ENCODE measurements around the gene AMPD2.
"Not testable (repeated sequence)": the region's sequence is repeated elsewhere in the genome, so short reads cannot be mapped to it uniquely, and the experiment has no call there.

The AMPD2 gene

DNA sequence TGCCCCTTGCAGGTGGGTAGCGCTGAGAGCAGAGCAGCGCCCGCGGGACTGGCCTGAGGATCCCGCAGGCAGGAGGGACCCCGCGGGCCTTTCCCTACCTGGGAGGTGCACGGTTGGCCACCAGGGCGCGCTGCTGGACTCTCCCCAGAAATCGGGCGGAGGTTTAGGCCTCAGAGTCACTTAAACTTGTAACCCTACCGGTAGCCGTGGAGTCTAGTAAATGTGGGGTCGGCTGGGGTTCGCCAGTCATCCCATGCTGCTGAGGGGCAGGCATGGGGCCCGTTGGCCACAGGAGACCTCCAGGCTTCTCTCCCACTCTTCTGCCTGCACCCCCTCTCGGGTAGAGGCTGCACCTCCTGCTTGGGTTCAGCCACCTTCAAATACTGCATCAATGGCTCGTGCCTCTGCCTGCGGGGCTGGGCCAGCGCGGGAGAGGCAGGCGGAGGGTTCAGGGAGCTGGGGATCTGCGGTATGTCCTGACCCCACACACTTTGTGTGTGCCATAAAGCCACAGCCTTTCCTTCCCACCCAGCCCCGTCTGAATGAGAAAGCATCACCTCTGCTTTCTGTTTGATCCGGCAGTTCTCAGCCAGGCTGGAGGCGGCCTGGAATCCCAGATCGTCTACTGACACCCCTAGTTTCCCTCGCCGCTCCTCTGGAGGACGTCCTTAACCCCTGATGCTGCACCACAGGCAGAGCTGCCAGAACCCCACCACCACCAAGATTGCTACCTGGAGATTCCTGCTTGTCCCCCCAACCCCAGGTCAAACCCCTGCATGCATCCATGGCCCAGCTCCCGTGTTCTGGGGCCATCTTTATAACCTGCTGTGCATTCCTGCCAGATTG is 24.0 kb downstream of the AMPD2 start:
- FAIRE-seq = peak; percentile 70
- DNase-seq (ENCODE audit: extremely low spot score, insufficient read length, low read depth) = peak; percentile 65

DNA sequence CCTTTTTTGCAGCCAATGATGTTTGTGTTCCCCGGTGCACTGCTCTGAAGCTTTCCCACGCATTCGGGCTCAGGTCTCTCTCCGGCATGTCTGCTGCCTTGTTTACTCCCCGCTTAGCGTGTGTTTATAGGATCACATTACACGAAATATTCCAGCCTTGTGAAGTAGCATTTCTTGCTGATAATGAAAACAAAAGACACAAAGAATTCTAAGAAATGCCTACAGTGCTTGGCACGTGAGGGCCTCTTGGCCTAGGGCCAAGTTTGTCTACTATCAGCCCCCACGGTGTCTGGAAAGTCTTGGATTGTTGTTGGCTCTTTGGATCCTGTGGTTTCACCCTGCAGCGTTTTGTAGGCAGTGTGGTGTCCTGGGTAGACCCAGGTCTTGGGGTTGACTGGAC is 25.0 kb downstream of the AMPD2 start:
- FAIRE-seq (no peak), DNase-seq (ENCODE audit: extremely low spot score, insufficient read length, low read depth) (no peak)

DNA sequence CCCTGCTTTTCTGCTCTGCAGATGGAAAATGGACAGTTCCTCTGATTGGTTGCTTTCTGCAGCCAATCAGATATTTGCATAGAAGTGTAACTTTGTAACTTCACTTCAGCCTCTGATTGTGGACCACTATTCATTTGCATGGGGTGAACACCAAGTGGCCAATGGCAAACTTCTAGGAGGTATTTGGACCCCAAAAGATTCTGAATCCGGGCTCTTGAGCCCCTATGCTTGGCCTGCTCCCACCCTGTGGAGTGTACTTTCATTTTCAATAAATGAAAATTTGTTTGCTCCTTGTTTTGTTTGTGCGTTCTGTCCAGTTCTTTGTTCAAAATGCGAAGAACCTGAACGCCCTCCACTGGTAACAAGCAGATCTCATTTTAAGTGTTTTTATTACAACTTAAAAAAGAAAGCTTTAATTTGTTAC is 29.9 kb downstream of the AMPD2 start:
- FAIRE-seq (no peak), DNase-seq (ENCODE audit: extremely low spot score, insufficient read length, low read depth) (no peak)

DNA sequence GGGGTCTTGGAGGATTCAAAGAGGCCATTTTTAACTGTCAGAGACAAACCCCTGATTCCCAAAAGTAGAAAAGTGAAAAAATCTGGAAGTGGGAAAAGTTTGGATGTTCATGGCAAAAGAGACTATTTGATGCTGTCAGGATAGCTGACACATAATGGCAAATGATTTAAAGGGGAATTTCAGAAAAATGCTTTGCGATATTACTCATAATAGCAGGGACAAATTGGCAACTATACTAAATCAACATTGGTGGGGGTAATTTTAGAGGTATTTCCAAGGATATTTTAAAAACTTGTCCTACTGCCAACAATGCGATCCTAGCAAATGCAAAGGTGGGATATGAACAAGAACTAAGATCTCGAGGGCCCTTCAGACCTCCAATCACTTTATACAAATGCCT is 31.0 kb downstream of the AMPD2 start:
- FAIRE-seq (no peak), DNase-seq (ENCODE audit: extremely low spot score, insufficient read length, low read depth) (no peak)

DNA sequence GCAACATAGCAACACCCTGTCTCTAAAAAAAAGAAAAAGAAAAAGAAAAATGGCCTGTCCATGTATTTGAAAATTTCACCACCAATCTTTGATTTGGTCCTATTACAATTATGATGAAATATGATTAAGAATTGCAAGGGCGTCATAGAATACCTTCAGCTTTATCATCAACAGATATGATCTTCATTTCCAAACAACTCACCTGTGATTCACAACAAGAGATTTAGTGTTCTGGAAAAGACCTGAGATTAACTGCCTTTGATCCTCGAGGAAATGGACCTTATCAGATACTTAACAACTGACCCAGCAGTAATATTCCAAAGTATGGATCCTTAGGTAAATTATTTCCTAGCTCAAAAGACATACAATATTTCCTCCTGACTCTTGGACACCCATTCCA is 32.8 kb downstream of the AMPD2 start:
- no peak for DNase-seq (ENCODE audit: extremely low spot score, insufficient read length, low read depth)
- no peak for FAIRE-seq

DNA sequence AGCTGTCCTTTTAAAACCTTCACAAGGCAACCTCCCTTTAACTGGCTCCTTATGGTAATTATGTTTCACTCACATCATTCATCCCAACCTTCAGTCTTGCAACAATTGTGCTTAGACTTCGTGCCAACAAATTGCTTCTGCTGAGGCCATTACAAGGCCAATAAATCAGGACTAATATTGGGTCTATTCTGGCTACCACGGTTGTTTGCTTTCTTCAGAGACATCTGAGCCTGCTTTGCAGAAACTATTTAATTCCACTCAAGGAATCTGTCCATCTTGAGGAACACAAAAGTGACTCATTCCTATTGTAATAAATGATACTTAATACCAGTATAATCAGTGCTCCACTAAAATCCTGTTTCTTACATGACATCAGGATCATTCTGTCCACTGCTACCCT is 33.7 kb downstream of the AMPD2 start:
- FAIRE-seq (no peak), DNase-seq (ENCODE audit: extremely low spot score, insufficient read length, low read depth) (no peak)

DNA sequence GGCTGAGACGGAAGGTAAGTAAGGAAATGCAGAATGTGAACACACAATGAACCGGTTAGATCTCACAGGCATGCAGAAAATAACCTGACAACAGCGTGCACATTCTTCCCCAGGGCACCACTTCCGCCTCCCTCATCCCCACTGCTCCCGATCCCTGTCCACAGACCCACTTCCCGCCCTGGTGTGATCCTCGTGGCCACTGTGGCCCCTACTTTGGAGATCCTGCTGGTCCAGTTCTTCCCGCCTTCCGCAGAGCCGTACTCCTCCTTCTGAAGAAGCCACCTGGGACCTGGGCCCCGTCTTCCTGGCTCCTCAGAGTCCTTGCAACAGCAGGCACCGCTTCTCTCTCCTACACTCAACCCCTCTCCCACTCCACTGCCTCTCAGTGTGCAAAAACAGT is 34.9 kb downstream of the AMPD2 start:
- FAIRE-seq (no peak), DNase-seq (ENCODE audit: extremely low spot score, insufficient read length, low read depth) (no peak)

DNA sequence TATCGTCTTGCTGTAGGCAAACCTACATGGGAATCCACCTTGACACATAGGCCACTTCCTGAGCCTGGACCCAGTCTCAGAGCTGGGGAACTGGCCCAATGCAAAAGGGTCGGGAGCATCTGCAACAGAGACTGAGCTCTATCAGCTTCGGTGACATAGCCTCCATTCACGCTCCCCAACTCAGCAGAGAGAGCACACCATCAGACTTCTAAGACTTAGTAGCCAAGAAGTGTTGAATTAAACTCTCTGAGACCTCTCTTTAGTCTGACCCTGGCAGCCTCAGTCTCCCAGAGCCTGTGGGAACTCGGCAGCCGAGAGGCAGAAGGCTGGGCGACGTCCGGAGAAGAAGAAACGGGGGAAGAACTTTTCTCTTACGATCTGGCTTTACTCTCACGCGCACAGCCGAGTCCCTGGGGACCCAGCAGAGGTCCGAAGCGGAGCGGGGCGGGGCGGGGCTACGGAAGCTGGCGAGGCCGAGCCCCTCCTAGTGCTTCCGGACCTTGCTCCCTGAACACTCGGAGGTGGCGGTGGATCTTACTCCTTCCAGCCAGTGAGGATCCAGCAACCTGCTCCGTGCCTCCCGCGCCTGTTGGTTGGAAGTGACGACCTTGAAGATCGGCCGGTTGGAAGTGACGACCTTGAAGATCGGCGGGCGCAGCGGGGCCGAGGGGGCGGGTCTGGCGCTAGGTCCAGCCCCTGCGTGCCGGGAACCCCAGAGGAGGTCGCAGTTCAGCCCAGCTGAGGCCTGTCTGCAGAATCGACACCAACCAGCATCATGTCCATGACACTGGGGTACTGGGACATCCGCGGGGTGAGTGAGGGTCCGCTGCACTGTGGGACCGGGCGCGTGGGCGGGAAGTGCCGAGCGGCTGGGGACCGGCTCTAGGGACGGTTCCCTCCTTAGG is 36.2 kb downstream of the AMPD2 start, which contains the start of gene GSTM4:
Gene GSTM4 (plus strand): TSS at position 485 of the 905 bp plus-strand sequence. CDS start 291 bp downstream, at position 776.
- DNase-seq (ENCODE audit: extremely low spot score, insufficient read length, low read depth) (peak; percentile 84), FAIRE-seq (peak; percentile 86)

DNA sequence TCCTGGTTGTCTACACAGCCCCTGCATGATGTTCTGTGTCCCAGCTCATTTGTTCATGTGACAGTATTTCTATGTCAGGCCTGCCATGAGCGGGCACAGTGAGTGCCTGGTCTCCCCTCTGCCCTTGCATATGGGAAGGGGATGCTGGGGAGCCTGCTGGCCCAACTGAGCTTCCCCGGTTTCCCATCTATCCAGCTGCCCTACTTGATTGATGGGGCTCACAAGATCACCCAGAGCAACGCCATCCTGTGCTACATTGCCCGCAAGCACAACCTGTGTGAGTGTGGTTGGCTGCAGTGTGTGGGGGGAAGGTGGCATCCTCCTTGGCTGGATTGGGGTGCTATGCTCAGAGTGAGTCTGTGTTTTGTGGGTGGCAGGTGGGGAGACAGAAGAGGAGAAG is 37.8 kb downstream of the AMPD2 start:
- DNase-seq (ENCODE audit: extremely low spot score, insufficient read length, low read depth) (no peak), FAIRE-seq (no peak)

DNA sequence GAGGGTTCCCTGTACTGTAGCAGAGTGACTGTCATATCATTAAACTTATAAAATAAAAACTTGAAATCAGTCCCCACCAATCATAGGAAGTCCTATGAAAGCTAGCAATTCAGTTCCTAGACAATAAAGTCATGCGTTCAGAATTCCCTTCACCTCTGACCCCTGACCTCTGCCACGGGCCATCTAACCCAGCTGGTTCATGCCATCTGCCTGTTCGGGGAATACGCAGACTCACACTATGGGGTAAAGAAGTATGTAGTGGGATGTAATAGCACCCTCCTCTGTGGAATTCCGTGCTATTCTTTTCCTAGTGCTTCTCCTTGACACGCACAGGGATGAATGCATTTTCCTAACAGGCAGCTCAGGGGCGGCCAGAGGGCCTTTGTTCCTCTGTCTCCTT is 38.3 kb downstream of the AMPD2 start:
- DNase-seq (ENCODE audit: extremely low spot score, insufficient read length, low read depth) = no peak
- no peak for FAIRE-seq

DNA sequence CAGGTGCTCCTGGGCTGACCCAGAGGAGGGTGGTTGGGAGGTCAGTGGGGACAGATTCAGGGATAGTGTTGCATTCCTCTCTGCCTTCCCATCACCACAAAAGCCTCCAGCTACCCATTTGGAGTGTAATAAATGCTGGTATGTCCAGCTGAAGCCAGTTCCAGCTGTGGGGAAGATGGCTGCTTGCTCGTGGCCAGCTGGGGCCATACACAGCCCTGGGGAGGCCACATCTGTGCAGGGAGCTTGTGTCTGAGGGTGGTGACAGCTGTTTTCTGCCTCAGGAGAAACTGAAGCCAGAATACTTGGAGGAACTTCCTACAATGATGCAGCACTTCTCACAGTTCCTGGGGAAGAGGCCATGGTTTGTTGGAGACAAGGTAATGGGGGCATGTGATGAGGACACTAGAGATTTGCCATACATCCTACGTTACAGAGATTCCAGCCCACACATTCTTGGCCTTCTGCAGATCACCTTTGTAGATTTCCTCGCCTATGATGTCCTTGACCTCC is 39.0 kb downstream of the AMPD2 start:
- FAIRE-seq = no peak
- no peak for DNase-seq (ENCODE audit: extremely low spot score, insufficient read length, low read depth)

DNA sequence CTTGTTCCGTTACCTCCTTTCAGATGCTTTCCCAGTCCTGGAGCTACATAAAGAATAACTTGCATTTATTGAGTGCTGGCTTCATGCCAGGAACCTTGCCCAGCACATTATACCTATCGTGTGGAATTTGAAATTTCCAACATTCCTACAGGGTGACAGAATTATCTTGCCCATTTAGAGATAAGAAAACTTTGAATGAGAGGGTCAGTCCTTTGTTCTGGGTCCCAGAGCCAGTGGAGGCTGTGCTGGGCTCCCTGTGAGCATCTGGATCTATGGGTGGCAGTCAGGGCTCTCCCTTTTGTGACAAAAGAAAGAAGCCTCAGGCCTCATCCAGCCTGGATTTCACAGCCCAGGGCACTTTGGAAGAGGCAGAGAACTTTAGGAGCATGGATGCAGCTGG is 39.5 kb downstream of the AMPD2 start:
- FAIRE-seq (no peak), DNase-seq (ENCODE audit: extremely low spot score, insufficient read length, low read depth) (no peak)

DNA sequence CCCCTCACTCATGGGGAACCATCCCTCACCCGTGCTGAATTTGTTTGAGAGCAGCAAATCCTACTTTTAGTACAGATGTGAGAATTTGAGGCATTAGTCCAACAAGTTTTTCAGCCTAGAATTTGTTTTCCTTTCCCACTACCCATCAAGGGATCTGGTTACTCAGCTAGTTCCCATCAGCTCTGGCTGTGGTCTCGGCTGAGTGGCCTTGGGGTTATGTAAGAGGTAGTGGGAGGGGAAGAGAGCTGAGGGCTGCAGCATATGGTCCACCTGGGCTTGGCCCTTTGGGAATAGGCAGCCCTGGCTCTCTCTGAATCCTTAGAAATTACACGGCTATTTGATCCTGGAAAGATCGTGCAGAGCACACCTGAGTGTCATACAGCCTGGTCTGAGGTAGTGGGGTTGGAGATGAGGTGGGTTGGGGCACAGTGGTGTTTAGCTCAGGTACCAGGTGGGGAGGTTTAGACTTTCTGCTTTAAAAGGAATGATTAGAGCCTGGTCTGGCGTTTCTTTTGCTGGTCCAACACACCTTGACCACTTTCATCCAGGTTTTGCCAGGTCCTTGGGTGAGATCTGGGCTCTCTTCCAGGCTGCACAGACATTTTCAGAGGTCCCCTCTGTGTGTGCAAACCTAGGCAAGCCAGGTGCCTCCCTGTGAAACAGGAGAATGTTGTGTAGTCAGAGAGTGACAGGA is 40.5 kb downstream of the AMPD2 start:
- FAIRE-seq (no peak), DNase-seq (ENCODE audit: extremely low spot score, insufficient read length, low read depth) (no peak)

DNA sequence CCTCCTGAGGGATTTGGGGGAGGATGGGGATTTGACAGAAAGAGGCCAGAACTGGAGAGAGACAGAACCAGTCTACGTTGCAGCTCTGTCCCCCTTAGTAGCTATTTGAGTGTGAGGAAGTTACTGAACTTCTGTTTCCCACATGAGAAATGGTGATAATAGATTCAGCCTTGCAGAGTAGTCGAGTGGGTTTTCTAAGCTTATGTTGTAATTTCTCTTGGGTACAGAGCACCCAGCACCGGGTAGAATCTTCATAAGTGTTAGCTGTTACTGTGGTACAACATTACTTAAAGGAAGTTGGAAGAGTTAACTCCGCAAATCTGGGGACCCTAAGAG is 41.0 kb downstream of the AMPD2 start:
- DNase-seq (ENCODE audit: extremely low spot score, insufficient read length, low read depth); FAIRE-seq: not testable (repeated sequence)

DNA sequence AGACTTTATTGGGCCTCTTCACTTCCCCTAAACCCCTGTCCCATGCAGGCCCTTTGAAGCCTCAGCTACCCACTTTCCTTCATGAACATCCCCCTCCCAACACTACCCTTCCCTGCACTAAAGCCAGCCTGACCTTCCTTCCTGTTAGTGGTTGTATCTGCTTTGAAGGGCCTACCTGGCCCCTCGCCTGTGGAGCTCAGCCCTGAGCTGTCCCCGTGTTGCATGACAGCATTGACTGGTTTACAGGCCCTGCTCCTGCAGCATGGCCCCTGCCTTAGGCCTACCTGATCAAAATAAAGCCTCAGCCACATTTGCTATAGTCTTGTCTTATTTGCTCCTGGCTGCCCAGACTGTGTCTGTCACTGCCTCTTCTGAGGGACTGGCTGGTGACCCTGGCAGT is 41.8 kb downstream of the AMPD2 start:
- FAIRE-seq = no peak

DNA sequence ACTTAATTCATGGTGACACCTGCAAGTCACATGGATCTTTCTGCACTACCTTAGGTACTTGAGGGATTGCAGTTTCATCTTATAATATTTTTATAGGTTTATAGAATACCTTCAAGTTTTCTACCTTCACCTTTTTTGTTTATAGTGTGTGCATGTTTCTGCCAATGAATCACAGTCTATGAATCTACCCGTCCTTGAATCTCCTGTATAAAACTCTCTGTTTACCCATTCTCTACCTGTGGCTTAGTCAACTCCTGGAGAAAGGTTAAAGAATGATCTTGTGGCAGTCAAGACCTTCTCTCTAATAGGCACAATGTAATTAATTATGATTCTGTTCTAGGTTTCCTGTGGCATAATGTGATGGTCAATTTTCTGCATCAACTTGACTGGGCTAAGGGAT is 45.0 kb downstream of the AMPD2 start:
- FAIRE-seq = no peak
- DNase-seq (ENCODE audit: extremely low spot score, insufficient read length, low read depth) = no peak

More for the DNA sequence above, 41.8 kb downstream of the AMPD2 start:
- DNase-seq (ENCODE audit: extremely low spot score, insufficient read length, low read depth) = no peak

DNA sequence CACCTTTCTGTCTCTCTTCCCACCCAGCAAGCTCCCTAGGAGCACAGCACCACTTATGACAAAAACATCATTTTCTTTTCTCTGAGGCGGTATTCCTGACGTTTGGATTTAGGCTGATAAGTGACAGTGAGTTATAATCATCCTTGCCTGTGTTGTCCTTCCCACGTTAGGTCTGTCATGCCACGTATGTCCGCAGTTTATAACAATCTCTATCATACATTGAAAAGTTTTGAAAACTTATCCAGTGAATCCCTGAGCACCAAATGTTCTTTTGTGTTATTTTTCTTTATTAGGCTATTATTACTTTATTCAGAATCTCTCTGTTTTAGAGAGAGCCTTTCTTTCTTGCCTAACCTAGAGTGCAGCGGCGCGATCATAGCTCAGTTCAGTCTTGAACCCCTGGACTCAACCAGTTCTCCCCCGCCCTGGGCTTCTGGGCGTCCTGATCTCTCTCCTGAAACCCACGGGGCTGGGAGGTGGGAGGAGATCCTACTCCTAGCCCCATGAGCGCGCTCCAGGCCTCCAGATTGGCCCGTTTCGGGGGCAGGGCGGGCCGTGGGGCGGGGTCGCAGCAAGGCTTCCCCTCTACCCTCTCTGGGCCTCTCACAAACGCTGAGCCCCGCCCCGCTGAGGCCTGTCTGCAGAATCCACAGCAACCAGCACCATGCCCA is 48.0 kb downstream of the AMPD2 start, which contains the start of gene GSTM2:
Gene GSTM2 (plus strand): TSS at position 606 of the 671 bp plus-strand sequence. CDS start 59 bp downstream, at position 665.
- no peak for DNase-seq (ENCODE audit: extremely low spot score, insufficient read length, low read depth)
- peak; percentile 29 for FAIRE-seq

DNA sequence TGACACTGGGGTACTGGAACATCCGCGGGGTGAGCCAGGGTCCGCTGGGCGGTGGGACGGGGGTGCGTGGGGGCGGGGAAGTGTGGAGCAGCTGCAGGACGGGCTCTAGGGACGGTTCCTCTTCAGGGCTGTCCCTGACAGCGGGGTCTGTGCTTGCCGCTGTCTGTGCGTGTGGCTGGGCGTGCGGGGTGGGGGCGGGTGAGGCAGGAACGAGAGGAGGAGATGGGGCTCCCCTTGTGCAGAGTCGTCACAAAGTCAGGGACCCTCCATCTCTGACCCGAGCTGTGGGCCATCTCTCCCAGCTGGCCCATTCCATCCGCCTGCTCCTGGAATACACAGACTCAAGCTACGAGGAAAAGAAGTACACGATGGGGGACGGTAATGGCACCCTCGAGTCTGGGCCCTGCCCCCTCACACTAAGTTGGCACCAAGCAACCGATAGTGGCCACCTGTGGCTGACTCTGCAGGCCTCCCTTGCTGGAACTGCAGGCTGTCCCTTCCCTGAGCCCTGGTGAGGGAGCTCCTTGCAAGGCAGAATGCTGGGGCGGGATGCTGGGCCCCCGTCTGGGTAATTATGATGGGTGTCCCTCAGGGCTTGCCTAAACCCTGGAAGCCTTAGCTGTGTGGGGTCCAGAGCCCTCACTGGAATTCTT is 48.6 kb downstream of the AMPD2 start:
- DNase-seq (ENCODE audit: extremely low spot score, insufficient read length, low read depth) (no peak), FAIRE-seq (no peak)

Data from GM18507 (cell line).